ENCODE measurements around the gene CDK5RAP3.

CDK5RAP3 gene

DNA sequence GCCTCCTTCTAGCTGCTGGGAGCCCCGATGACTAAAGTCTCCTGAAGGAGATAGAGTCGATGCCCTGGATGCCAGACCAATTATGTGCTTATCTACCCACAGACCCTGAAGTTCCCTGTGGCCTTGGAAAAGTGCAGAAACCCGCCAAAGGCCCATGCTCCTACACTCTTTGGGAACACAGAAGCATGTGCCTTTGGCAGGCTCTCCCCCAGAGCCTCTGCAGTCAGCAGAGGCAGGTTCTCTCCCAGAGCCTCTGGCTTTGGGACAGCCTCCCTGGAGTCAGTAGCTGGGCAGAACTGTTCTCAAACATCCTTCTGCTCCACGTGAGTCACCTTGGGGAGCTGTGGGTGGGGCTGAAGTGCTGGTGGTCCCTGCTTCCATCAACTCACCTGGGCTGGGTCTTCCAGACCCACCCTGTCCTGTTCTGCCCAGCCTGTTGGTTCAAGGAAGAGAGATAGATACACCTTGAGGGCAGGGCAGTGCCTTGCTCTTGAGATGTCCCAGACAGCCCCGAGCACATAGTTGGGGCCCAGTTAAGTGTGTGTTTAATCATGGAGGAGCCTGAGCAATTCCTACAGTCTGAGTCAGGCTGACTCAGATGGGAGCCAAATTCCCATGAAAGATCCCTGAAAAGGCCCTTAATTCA is 3.2 kb upstream of the CDK5RAP3 start:
- Histone ChIP-seq H3K4me3 (ENCODE audit: low read depth, low read length) (no peak overlapping the region), H3K36me3 (ENCODE audit: control insufficient read depth, insufficient read depth, low read length) (no peaks in the 10 kb centered on the region), H3K9ac (ENCODE audit: low read depth, low read length) (no peak overlapping the region), H3K27me3 (ENCODE audit: control insufficient read depth, insufficient read depth, low read length) (peaks cover 2% of the 10 kb centered on the region), H3K9me3 (ENCODE audit: control insufficient read depth, insufficient read depth, low read length) (no peaks in the 10 kb centered on the region), H3K4me1 (ENCODE audit: control insufficient read depth, insufficient read depth, low read length) (peaks cover 4% of the 10 kb centered on the region)

DNA sequence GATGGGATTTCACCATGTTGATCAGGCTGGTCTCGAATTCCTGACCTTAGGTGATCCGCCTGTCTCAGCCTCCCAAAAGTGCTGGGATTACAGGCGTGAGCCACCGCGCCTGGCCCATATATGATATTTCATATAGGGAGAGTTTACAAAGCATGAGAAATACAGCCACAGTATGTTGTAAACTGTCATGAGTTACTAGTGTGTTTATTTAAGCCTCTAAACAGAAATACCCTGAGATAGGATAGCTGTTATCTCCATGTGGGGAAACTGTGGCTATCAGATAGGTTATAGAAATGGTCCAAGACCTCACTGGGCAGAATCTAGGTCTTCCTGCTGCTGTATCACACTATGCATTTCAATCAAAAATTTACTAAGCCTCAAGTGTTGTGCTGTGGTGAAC is 2.1 kb upstream of the CDK5RAP3 start:
- H3K9ac ChIP-seq (ENCODE audit: low read depth, low read length) = no peak overlapping the region
- no peak overlapping the region for H3K4me3 ChIP-seq (ENCODE audit: low read depth, low read length)
- peaks cover 2% of the 10 kb centered on the region for H3K27me3 ChIP-seq (ENCODE audit: control insufficient read depth, insufficient read depth, low read length)
- no peaks in the 10 kb centered on the region for H3K9me3 ChIP-seq (ENCODE audit: control insufficient read depth, insufficient read depth, low read length)
- peaks cover 5% of the 10 kb centered on the region for H3K36me3 ChIP-seq (ENCODE audit: control insufficient read depth, insufficient read depth, low read length)
- peaks cover 4% of the 10 kb centered on the region for H3K4me1 ChIP-seq (ENCODE audit: control insufficient read depth, insufficient read depth, low read length)

DNA sequence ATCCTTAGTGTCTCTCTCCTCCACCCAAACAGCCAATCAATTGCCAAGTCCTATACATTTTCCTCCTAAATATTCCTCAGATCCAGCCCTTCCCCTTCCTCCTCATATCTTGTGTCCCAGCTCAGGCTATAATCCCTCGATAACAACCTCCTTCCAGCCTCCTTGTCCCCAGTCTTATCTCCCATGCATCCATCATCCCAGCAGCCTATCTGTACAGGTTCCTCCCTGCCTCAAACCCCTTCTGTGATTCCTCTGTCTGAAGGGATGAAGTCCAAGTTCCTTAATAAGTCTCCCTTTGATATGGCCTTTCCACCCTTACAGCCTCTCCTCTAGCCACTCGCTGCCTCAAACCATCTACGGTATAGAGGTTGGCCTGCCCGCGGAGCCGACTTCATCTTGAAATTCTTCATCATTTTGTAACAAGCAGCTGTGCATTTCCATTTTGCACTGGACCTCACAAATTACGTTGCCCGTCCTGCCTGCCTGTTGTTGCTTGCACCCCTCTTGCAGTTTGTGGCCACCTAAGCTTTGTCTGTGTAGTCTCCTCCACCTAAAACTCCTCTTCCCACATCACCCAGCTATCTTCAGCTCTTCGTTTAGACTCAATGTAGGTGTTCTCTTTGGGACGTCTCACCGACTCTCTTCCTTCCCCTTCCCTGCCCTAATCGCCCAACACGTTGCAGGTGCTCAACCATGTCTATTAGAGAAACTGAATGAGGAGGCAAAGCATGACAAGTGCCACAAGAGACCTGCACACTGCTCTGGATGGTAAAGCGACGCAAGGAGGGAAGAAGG is 786 bp upstream of the CDK5RAP3 start:
- H3K36me3 ChIP-seq (ENCODE audit: control insufficient read depth, insufficient read depth, low read length) = peaks cover 15% of the 10 kb centered on the region
- H3K27me3 ChIP-seq (ENCODE audit: control insufficient read depth, insufficient read depth, low read length) = peaks cover 2% of the 10 kb centered on the region
- no peak overlapping the region for H3K9ac ChIP-seq (ENCODE audit: low read depth, low read length)
- H3K4me3 ChIP-seq (ENCODE audit: low read depth, low read length) = peak overlapping the region; percentile 45
- no peaks in the 10 kb centered on the region for H3K9me3 ChIP-seq (ENCODE audit: control insufficient read depth, insufficient read depth, low read length)
- H3K4me1 ChIP-seq (ENCODE audit: control insufficient read depth, insufficient read depth, low read length) = peaks cover 4% of the 10 kb centered on the region

DNA sequence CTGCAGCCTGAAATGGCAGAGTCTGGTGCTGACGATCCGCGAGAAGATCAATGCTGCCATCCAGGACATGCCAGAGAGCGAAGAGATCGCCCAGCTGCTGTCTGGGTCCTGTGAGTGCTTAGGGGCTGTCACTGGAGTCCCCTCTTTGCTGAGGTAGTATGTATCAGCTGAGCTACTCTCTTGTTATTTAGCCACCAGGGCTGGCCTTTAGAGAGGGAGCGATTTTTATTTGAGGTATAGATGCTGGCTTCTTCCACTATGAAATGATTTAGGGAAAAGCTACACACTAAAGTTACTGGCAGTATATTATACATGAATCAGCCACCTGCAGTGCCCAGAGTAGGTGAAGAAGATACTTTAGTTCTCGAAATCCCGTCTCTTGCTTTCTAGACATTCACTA is 2.6 kb downstream of the CDK5RAP3 start:
- Histone ChIP-seq H3K4me3 (ENCODE audit: low read depth, low read length) (no peak overlapping the region), H3K9me3 (ENCODE audit: control insufficient read depth, insufficient read depth, low read length) (no peaks in the 10 kb centered on the region), H3K36me3 (ENCODE audit: control insufficient read depth, insufficient read depth, low read length) (peaks cover 32% of the 10 kb centered on the region), H3K27me3 (ENCODE audit: control insufficient read depth, insufficient read depth, low read length) (peaks cover 2% of the 10 kb centered on the region), H3K9ac (ENCODE audit: low read depth, low read length) (no peak overlapping the region), H3K4me1 (ENCODE audit: control insufficient read depth, insufficient read depth, low read length) (peaks cover 4% of the 10 kb centered on the region)

DNA sequence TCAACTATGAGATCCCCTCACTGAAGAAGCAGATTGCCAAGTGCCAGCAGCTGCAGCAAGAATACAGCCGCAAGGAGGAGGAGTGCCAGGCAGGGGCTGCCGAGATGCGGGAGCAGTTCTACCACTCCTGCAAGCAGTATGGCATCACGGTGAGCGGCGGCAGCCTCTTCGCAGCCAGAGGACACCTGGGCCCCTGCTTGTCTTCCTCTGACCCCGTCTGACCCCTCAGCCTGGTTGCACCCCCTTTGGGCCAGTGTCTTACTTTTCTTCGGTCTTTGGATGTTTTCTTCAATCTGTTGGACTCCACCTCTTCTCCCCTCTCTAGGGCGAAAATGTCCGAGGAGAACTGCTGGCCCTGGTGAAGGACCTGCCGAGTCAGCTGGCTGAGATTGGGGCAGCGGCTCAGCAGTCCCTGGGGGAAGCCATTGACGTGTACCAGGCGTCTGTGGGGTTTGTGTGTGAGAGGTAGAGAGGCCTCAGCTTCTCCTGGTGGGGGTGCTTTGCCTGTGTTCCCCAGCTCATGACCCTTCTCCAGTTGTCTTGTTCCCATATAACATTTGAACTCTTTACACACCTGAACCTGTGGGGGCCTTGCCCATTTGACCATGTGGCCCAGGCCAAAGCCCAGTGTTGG is 4.4 kb downstream of the CDK5RAP3 start:
- no peaks in the 10 kb centered on the region for H3K27me3 ChIP-seq (ENCODE audit: control insufficient read depth, insufficient read depth, low read length)
- H3K4me3 ChIP-seq (ENCODE audit: low read depth, low read length) = no peak overlapping the region
- no peaks in the 10 kb centered on the region for H3K9me3 ChIP-seq (ENCODE audit: control insufficient read depth, insufficient read depth, low read length)
- H3K4me1 ChIP-seq (ENCODE audit: control insufficient read depth, insufficient read depth, low read length) = peaks cover 2% of the 10 kb centered on the region
- peaks cover 45% of the 10 kb centered on the region for H3K36me3 ChIP-seq (ENCODE audit: control insufficient read depth, insufficient read depth, low read length)
- H3K9ac ChIP-seq (ENCODE audit: low read depth, low read length) = no peak overlapping the region

DNA sequence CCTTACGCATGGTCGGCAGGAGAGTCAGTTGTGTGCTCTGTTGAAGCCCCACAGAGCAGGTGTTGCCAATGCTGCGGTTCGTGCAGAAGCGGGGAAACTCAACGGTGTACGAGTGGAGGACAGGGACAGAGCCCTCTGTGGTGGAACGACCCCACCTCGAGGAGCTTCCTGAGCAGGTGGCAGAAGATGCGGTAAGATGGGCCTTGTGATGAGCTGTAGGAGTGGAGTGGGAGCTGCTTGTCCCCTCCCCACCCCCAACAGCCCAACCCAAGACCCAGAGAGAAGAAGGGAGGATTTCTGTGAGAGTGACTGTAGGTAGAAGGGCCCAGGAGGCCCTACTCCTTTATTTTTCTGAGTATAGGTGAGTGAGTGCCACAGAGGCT is 4.9 kb downstream of the CDK5RAP3 start:
- H3K4me3 ChIP-seq (ENCODE audit: low read depth, low read length) = no peak overlapping the region
- H3K36me3 ChIP-seq (ENCODE audit: control insufficient read depth, insufficient read depth, low read length) = peaks cover 49% of the 10 kb centered on the region
- no peaks in the 10 kb centered on the region for H3K4me1 ChIP-seq (ENCODE audit: control insufficient read depth, insufficient read depth, low read length)
- no peak overlapping the region for H3K9ac ChIP-seq (ENCODE audit: low read depth, low read length)
- no peaks in the 10 kb centered on the region for H3K27me3 ChIP-seq (ENCODE audit: control insufficient read depth, insufficient read depth, low read length)
- H3K9me3 ChIP-seq (ENCODE audit: control insufficient read depth, insufficient read depth, low read length) = no peaks in the 10 kb centered on the region

DNA sequence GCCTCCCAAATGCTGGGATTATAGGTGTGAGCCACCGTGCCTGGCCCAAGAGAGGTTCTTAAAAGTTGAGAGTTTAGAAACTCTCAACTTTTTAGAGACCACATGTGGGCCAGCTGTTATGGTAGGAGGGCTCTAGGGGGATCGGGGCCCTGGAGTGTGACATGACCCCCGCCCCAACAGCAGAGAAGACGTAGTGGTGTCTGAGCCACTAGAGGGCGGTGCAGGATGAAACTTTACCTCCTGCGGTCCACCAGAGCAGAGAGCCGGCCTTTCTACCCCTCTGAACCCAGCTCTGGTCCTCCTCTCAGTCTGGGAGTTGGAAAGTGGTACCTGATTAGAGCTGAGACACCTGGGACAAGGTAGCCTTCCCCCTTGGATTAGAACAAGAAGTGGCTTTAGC is 7.4 kb downstream of the CDK5RAP3 start:
- H3K9me3 ChIP-seq (ENCODE audit: control insufficient read depth, insufficient read depth, low read length) = no peaks in the 10 kb centered on the region
- H3K9ac ChIP-seq (ENCODE audit: low read depth, low read length) = no peak overlapping the region
- H3K36me3 ChIP-seq (ENCODE audit: control insufficient read depth, insufficient read depth, low read length) = peaks cover 60% of the 10 kb centered on the region
- no peaks in the 10 kb centered on the region for H3K4me1 ChIP-seq (ENCODE audit: control insufficient read depth, insufficient read depth, low read length)
- H3K27me3 ChIP-seq (ENCODE audit: control insufficient read depth, insufficient read depth, low read length) = no peaks in the 10 kb centered on the region
- H3K4me3 ChIP-seq (ENCODE audit: low read depth, low read length) = no peak overlapping the region

DNA sequence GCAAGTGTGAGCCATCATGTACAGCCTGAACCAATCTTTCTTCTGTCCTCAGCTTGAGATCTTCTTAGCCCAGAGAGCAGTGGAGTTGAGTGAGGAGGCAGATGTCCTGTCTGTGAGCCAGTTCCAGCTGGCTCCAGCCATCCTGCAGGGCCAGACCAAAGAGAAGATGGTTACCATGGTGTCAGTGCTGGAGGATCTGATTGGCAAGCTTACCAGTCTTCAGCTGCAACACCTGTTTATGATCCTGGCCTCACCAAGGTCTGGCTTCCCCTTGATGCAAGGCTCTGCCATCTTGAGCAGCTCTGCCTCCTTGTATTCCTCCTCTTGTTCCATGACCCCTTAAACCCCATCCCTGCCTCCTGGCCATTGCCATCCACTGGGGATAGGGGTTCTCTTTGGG is 9.6 kb downstream of the CDK5RAP3 start:
- Histone ChIP-seq H3K4me3 (ENCODE audit: low read depth, low read length) (no peak overlapping the region), H3K4me1 (ENCODE audit: control insufficient read depth, insufficient read depth, low read length) (no peaks in the 10 kb centered on the region), H3K27me3 (ENCODE audit: control insufficient read depth, insufficient read depth, low read length) (no peaks in the 10 kb centered on the region), H3K9ac (ENCODE audit: low read depth, low read length) (no peak overlapping the region), H3K36me3 (ENCODE audit: control insufficient read depth, insufficient read depth, low read length) (peaks cover 46% of the 10 kb centered on the region), H3K9me3 (ENCODE audit: control insufficient read depth, insufficient read depth, low read length) (no peaks in the 10 kb centered on the region)

DNA sequence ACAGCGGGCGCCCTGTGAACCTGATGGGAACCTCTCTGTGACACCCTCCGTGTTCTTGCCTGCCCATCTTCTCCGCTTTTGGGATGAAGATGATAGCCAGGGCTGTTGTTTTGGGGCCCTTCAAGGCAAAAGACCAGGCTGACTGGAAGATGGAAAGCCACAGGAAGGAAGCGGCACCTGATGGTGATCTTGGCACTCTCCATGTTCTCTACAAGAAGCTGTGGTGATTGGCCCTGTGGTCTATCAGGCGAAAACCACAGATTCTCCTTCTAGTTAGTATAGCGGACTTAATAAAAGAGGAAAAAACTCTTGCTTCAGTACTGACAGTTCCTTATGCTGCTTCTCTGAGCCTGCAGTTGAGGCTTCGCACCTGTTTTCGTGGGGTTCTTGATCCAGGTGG is 10.5 kb downstream of the CDK5RAP3 start:
- H3K27me3 ChIP-seq (ENCODE audit: control insufficient read depth, insufficient read depth, low read length) = no peaks in the 10 kb centered on the region
- no peaks in the 10 kb centered on the region for H3K9me3 ChIP-seq (ENCODE audit: control insufficient read depth, insufficient read depth, low read length)
- no peak overlapping the region for H3K9ac ChIP-seq (ENCODE audit: low read depth, low read length)
- no peaks in the 10 kb centered on the region for H3K4me1 ChIP-seq (ENCODE audit: control insufficient read depth, insufficient read depth, low read length)
- no peak overlapping the region for H3K4me3 ChIP-seq (ENCODE audit: low read depth, low read length)
- H3K36me3 ChIP-seq (ENCODE audit: control insufficient read depth, insufficient read depth, low read length) = peaks cover 40% of the 10 kb centered on the region

DNA sequence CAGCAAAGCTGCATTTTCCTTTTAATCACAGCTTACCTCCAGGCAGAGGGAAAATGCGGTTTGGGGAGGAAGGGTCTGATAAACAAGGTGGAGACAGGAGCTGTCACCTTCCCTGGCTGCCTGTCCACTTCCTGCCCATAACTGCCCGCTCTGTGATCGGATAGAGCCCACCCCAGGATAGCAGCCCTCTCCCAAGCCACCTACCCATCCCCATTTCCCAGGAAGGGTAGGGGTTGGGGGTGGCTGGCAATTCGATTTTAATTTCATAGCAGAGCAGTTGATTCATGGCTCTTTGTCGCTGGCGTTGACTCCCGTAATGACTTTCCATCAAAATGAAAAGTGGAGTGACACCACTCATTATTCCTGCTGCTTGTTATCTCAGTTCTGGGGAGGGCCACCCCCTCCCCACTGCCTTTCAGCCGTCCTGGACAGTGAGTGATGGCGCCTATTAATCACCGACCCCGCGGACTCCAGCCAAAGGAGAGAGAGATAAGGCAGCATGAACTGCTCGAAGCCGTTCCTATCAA is 11.2 kb downstream of the CDK5RAP3 start:
- H3K36me3 ChIP-seq (ENCODE audit: control insufficient read depth, insufficient read depth, low read length) = peaks cover 40% of the 10 kb centered on the region
- no peaks in the 10 kb centered on the region for H3K27me3 ChIP-seq (ENCODE audit: control insufficient read depth, insufficient read depth, low read length)
- H3K9ac ChIP-seq (ENCODE audit: low read depth, low read length) = no peak overlapping the region
- H3K9me3 ChIP-seq (ENCODE audit: control insufficient read depth, insufficient read depth, low read length) = no peaks in the 10 kb centered on the region
- peaks cover 2% of the 10 kb centered on the region for H3K4me1 ChIP-seq (ENCODE audit: control insufficient read depth, insufficient read depth, low read length)
- no peak overlapping the region for H3K4me3 ChIP-seq (ENCODE audit: low read depth, low read length)

DNA sequence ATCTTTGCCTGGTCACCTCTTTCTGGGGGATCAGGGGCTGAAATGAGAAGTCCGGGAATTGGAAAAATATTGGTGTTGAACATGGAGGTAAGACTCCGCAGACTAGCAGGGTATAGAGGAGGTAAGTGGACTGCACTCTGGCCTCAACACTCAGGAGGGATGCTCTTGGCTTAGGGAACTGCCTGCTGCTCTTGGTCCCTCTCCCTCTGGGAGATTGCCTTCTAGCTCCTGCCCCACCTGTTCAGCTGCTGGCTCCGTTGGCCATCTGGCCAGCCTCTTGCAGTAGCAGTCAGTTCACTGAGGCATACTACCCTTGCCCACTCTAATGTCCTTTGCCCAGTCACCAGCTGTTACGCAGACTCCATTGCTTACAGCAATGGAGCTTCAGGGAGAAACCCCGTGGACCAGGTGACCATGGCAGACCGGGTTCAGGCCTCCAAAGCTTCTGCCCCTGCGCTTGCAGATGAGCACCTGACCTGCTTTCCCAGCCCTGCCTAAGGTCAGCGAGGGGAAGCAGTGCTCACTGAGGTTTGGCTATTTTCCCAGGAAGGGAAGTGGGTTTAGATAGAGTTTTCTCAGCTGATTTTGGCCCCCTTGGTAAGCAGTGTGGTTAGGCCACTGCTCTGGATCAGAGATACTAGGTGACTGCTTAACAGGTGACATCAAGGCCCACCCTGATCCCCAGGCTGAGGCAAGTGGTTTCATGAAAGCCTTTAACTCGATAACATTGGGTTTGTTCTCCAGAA is 11.9 kb downstream of the CDK5RAP3 start:
- Histone ChIP-seq H3K4me1 (ENCODE audit: control insufficient read depth, insufficient read depth, low read length) (peaks cover 7% of the 10 kb centered on the region), H3K4me3 (ENCODE audit: low read depth, low read length) (no peak overlapping the region), H3K36me3 (ENCODE audit: control insufficient read depth, insufficient read depth, low read length) (peaks cover 36% of the 10 kb centered on the region), H3K9me3 (ENCODE audit: control insufficient read depth, insufficient read depth, low read length) (no peaks in the 10 kb centered on the region), H3K27me3 (ENCODE audit: control insufficient read depth, insufficient read depth, low read length) (no peaks in the 10 kb centered on the region), H3K9ac (ENCODE audit: low read depth, low read length) (no peak overlapping the region)
